CD14-positive monocyte (primary cell): ENCODE results near the gene MAGI3. TPM values are rescaled to one million over a fixed set of nuclear protein-coding genes. Genes with fewer than 3 reads are reported as not detected.
"Not testable (repeated sequence)": the region's sequence is repeated elsewhere in the genome, so short reads cannot be mapped to it uniquely, and the experiment has no call there.

Source experiments
- DNase-seq, 3 donors: peaks; one replicate each; pipeline ENCODE4 v3.0.0-alpha.2; 2011 to 2022
- H2AFZ ChIP-seq: 2 replicates; pipeline ENCODE4 v1.6.0; 2012; ENCODE audit warnings: mild to moderate bottlenecking, low read depth, low read length, inconsistent platforms; ENCODE audit not compliant: insufficient read depth, poor library complexity, severe bottlenecking
- H3K27ac ChIP-seq, 2 donors: 1 replicate in 1 of 2; 2 replicates in 1 of 2; pipeline ENCODE4 v1.5.1; 2012 to 2013; ENCODE audit warnings: low read length in 2 of 2, control low read depth in 1 of 2, inconsistent platforms in 1 of 2, low read depth in 1 of 2, mild to moderate bottlenecking in 1 of 2
- H3K27me3 ChIP-seq, 2 donors: one replicate each; pipeline versions ENCODE4 v1.6.0 to v1.6.1; 2011 to 2013; ENCODE audit warnings: low read length in 2 of 2; ENCODE audit not compliant: control insufficient read depth in 2 of 2, insufficient read depth in 2 of 2
- H3K36me3 ChIP-seq, 2 donors: replicated peaks in 1 of 2; 1 replicate in 1 of 2; 2 replicates in 1 of 2; pipeline versions ENCODE4 v1.5.1 to v1.6.1; 2012 to 2013; ENCODE audit warnings: low read length in 2 of 2, control low read depth in 1 of 2, inconsistent platforms in 1 of 2, mild to moderate bottlenecking in 1 of 2; ENCODE audit not compliant: insufficient read depth in 2 of 2, control insufficient read depth in 1 of 2
- H3K4me1 ChIP-seq, 2 donors: 1 replicate in 1 of 2; 2 replicates in 1 of 2; pipeline versions ENCODE4 v1.5.1 to v1.6.1; 2012 to 2013; ENCODE audit warnings: low read length in 2 of 2, control low read depth in 1 of 2, inconsistent platforms in 1 of 2, mild to moderate bottlenecking in 1 of 2, moderate library complexity in 1 of 2; ENCODE audit not compliant: insufficient read depth in 2 of 2, control insufficient read depth in 1 of 2
- H3K4me2 ChIP-seq: replicated peaks from 2 replicates; pipeline ENCODE3; 2012; ENCODE audit warnings: low read length, moderate library complexity, mild to moderate bottlenecking; ENCODE audit not compliant: poor library complexity, severe bottlenecking; ENCODE audit errors: extremely low read depth
- H3K4me3 ChIP-seq, 3 experiments: fragments of 200-600 bp in 1 of 3; sonication (generic) in 1 of 3; replicated peaks in 1 of 3; 1 replicate in 2 of 3; 2 replicates in 1 of 3; pipeline ENCODE4 v1.5.1; 2011 to 2013; ENCODE audit warnings: low read length in 3 of 3, mild to moderate bottlenecking in 3 of 3, control low read depth in 2 of 3, low read depth in 2 of 3, inconsistent platforms in 1 of 3, moderate library complexity in 1 of 3
- H3K79me2 ChIP-seq: 2 replicates; pipeline ENCODE4 v1.6.0; 2012; ENCODE audit warnings: mild to moderate bottlenecking, control low read depth, inconsistent platforms, low read length, moderate library complexity; ENCODE audit not compliant: insufficient read depth
- H3K9ac ChIP-seq: 2 replicates; pipeline ENCODE4 v1.6.0; 2017; ENCODE audit warnings: low read length, mild to moderate bottlenecking; ENCODE audit not compliant: insufficient read depth, poor library complexity, severe bottlenecking
- H3K9me3 ChIP-seq, 2 donors: replicated peaks in 1 of 2; 1 replicate in 1 of 2; 2 replicates in 1 of 2; pipeline versions ENCODE4 v1.5.1 to v1.6.1; 2012 to 2013; ENCODE audit warnings: low read length in 2 of 2, control low read depth in 1 of 2; ENCODE audit not compliant: control insufficient read depth in 1 of 2, insufficient read depth in 1 of 2
- H4K20me1 ChIP-seq: 2 replicates; pipeline ENCODE4 v1.6.0; 2012; ENCODE audit warnings: mild to moderate bottlenecking, low read length, control low read depth, moderate library complexity; ENCODE audit not compliant: insufficient read depth
- H3K27ac Mint-ChIP-seq, 7 donors: one replicate each; pipeline ENCODE4 v1.8.0; 2020; ENCODE audit warnings: mild to moderate bottlenecking in 7 of 7, mixed read lengths in 7 of 7, moderate library complexity in 6 of 7, inconsistent platforms in 2 of 7
- H3K27me3 Mint-ChIP-seq, 3 donors: one replicate each; pipeline ENCODE4 v1.8.0; 2021 to 2022; ENCODE audit warnings: low read depth in 3 of 3, mild to moderate bottlenecking in 3 of 3, mixed read lengths in 3 of 3, moderate library complexity in 3 of 3, inconsistent platforms in 1 of 3
- H3K36me3 Mint-ChIP-seq, 2 donors: one replicate each; pipeline ENCODE4 v1.8.0; 2020; ENCODE audit warnings: mixed read lengths in 2 of 2, inconsistent platforms in 1 of 2, mild to moderate bottlenecking in 1 of 2
- H3K4me1 Mint-ChIP-seq: one replicate; pipeline ENCODE4 v1.8.0; 2020; ENCODE audit warnings: mild to moderate bottlenecking, mixed read lengths
- H3K4me3 Mint-ChIP-seq, 2 donors: one replicate each; pipeline ENCODE4 v1.8.0; 2020; ENCODE audit warnings: mild to moderate bottlenecking in 2 of 2, mixed read lengths in 2 of 2, moderate library complexity in 1 of 2
- H3K9me3 Mint-ChIP-seq, 7 donors: one replicate each; pipeline ENCODE4 v1.8.0; 2020 to 2022; ENCODE audit warnings: mixed read lengths in 7 of 7, mild to moderate bottlenecking in 6 of 7, moderate library complexity in 6 of 7, inconsistent platforms in 2 of 7
- WGBS: methylation state at CpG from one replicate; pipeline ENCODE4 v1.1.5; 2013; ENCODE audit warnings: missing lambda C conversion rate; ENCODE audit not compliant: insufficient coverage; 5-methylcytosine and 5-hydroxymethylcytosine counted together
- intact Hi-C, 2 donors: fragments of 100-400 bp; cut with micrococcal nuclease; formaldehyde crosslinking; loops; one replicate each; pipeline versions ENCODE4 v1.15.0 to v1.15.1; 2023
- polyA plus RNA-seq, 3 donors: library from polyadenylated mRNA; depleted of rRNA in 1 of 3; unstranded in 2 of 3; stranded (reverse) in 1 of 3; fragments of 300-500 nt in 2 of 3; fragments of >200 nt in 1 of 3; fragmentation: Illumina TruSeq in 2 of 3; gene quantifications; 1 replicate in 2 of 3; 2 replicates in 1 of 3; pipeline ENCODE4 v1.2.3, GENCODE V29; 2012 to 2021
- TF ChIP-seq, protein P1 (sequence below): fragments of 200-600 bp; IDR thresholded peaks from one replicate; pipeline ENCODE4 v1.8.0; 2022; ENCODE audit warnings: antibody characterized with exemption, mild to moderate bottlenecking

Gene MAGI3
- polyA plus RNA-seq, 3 donors: 0.36 to 0.58 (median 0.43) TPM

DNA sequence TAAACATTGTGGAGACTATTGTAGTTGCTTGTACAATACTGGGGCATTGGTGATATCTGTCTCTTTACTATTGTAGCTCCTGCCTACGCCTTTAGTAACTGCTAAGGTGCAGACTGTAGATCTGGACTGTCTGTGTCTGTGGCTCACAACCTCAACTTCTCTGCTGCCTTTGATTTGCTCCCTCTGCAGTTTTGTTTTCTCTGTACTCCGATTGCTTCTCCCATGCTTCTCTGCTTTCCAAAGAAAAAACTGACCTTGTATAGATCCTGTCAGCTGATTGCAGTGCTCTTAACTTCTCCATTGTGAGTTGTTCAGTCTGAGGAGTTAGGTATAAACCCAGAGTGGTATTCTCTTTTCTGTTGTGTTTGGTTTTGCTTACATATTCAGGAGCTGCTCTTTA, 15.3 kb downstream of the MAGI3 start:
- no peaks in the 10 kb centered on the region for H3K36me3 Mint-ChIP-seq
- Histone ChIP-seq H3K79me2 (no peaks in the 10 kb centered on the region), H3K27me3 (peaks cover 0 to 6% of the 10 kb centered on the region in 2 donors), H3K9ac (no peak overlapping the region), H3K27ac (no peak overlapping the region), H3K4me3 (no peak overlapping the region), H4K20me1 (no peaks in the 10 kb centered on the region), H3K4me2 (no peak overlapping the region), H3K4me1 (no peaks in the 10 kb centered on the region), H3K36me3 (no peaks in the 10 kb centered on the region), H3K9me3 (no peaks in the 10 kb centered on the region), H2AFZ (no peak overlapping the region)
- WGBS: 100% methylated on average over 1 of the region's 2 CpGs
- no peak overlapping the region for H3K27ac Mint-ChIP-seq
- no peak for DNase-seq
- H3K4me3 Mint-ChIP-seq: no peak overlapping the region
- TF ChIP-seq, protein P1, sequence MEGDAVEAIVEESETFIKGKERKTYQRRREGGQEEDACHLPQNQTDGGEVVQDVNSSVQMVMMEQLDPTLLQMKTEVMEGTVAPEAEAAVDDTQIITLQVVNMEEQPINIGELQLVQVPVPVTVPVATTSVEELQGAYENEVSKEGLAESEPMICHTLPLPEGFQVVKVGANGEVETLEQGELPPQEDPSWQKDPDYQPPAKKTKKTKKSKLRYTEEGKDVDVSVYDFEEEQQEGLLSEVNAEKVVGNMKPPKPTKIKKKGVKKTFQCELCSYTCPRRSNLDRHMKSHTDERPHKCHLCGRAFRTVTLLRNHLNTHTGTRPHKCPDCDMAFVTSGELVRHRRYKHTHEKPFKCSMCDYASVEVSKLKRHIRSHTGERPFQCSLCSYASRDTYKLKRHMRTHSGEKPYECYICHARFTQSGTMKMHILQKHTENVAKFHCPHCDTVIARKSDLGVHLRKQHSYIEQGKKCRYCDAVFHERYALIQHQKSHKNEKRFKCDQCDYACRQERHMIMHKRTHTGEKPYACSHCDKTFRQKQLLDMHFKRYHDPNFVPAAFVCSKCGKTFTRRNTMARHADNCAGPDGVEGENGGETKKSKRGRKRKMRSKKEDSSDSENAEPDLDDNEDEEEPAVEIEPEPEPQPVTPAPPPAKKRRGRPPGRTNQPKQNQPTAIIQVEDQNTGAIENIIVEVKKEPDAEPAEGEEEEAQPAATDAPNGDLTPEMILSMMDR: no peak
- intact Hi-C loops: no loop called here
- no peaks in the 10 kb centered on the region for H3K9me3 Mint-ChIP-seq
- H3K4me1 Mint-ChIP-seq: no peaks in the 10 kb centered on the region
- peaks cover 2 to 12% (median 11%) of the 10 kb centered on the region in 3 donors for H3K27me3 Mint-ChIP-seq

DNA sequence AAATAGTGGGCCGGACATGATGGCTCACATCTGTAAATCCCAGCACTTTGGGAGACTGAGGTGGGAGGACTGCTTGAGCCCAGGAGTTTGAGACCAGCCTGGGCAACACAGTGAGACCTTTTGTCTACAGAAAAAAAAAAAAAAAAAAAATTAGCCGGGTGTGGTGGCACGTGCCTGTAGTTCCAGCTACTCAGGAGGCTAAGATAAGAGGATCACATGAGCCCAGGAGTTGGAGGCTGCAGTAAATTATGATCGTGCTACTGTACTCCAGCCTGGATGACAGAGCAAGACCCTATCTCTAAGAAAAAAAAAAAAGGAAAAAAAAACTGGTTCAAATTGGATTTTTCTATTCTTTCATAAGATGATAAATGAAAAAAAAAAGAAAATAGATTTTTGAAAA, 15.8 kb downstream of the MAGI3 start:
- H3K27ac Mint-ChIP-seq, H3K36me3 ChIP-seq, DNase-seq, H3K9ac ChIP-seq, H3K4me3 ChIP-seq, H3K79me2 ChIP-seq, H3K27ac ChIP-seq, H2AFZ ChIP-seq, H4K20me1 ChIP-seq, H3K27me3 ChIP-seq, H3K4me1 ChIP-seq, H3K4me1 Mint-ChIP-seq, intact Hi-C loops, H3K4me3 Mint-ChIP-seq, H3K9me3 Mint-ChIP-seq, H3K4me2 ChIP-seq, H3K36me3 Mint-ChIP-seq, H3K9me3 ChIP-seq: not testable (repeated sequence)
- peaks cover 2 to 12% (median 11%) of the 10 kb centered on the region in 3 donors for H3K27me3 Mint-ChIP-seq
- WGBS: no CpG with 5 or more reads among the region's 4 CpGs
